Measurements from ENCODE around the gene FREM3. TPM values are rescaled to one million over a fixed set of nuclear protein-coding genes. Genes with fewer than 3 reads are reported as not detected.
A peak's percentile ranks its signal among the peaks of the same experiment; 100 is the strongest.

The FREM3 gene
- total and polyA plus RNA-seq, 2 experiments from 2014 or later: not detected

DNA sequence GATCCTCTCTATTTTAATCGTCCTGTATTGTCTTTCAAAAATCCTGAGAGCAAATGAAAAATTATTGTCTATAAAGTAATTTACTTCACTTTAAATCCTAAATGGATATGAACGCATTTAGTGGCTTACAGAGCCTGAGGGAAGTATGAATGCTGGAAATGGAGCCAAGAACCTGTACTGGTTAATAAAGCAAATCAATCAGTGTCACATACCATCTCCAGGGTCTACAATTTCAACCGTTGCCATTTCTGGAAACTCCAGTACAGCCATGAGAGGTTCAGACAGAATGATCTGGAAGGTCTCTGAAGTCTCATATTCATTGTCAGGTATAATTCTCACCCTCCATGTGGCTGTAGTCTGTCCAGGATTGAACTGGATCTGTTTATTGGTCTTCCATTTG is 76.6 kb downstream of the FREM3 start:
- Histone ChIP-seq H3K4me3 (no peak overlapping the region), H3K9me3 (ENCODE audit: low read depth) (no peaks in the 10 kb centered on the region), H3K4me1 (ENCODE audit: insufficient read depth) (peaks cover 13% of the 10 kb centered on the region; the same call in 1 of the 2 replicates), H3K27me3 (replicated peaks; ENCODE audit: insufficient read depth) (no peaks in the 10 kb centered on the region), H3K36me3 (ENCODE audit: low read depth) (no peaks in the 10 kb centered on the region), H3K27ac (no peak overlapping the region), H4K20me1 (ENCODE audit: insufficient read depth) (no peaks in the 10 kb centered on the region), H3K4me2 (ENCODE audit: unreplicated experiment) (no peak overlapping the region), H3K9ac (no peak overlapping the region), H3K79me2 (ENCODE audit: insufficient read depth) (no peaks in the 10 kb centered on the region), H2AFZ (no peak overlapping the region), H3F3A (ENCODE audit: insufficient read depth) (no peaks in the 10 kb centered on the region), H3K9me2 (ENCODE audit: insufficient read depth) (no peaks in the 10 kb centered on the region)
- 58 to 59% methylated on average over 3 of the region's 3 CpGs for WGBS, 2 experiments (ENCODE audit: low coverage in 1 of 2, low lambda C conversion rate in 2 of 2, missing lambda C conversion rate in 2 of 2)
- no peak for DNase-seq
- in situ Hi-C loops (cut with MboI): no loop called here
- TF ChIP-seq EZH2 (IDR thresholded peaks at IDR 0.05; ENCODE audit: insufficient read depth, poor library complexity, severe bottlenecking) (no peak), EZH2phosphoT487 (IDR thresholded peaks at IDR 0.05; ENCODE audit: insufficient read depth, low read depth) (no peak)

DNA sequence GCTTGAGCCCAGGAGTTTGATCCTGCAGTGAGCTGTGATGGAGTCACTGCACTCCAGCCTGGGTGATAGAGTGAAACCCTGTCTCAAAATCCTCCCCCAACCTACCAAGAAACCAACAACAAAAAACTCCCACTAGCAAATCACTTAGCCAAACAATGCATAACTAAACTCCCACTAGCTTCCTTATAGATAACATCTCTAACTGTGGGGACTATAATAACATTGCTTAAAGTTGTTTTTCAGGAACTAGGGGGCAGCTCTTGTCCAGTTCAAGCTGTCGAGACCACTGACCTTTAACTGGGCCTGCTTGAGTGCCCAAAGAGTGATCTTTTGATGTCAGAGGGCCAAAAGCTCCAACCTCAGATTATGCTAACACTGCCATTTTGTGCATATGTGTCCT is 81.7 kb downstream of the FREM3 start:
- in situ Hi-C loops (cut with MboI): no loop called here
- no peaks in the 10 kb centered on the region for H4K20me1 ChIP-seq (ENCODE audit: insufficient read depth)
- no peak overlapping the region for H3K4me2 ChIP-seq (ENCODE audit: unreplicated experiment)
- no peaks in the 10 kb centered on the region for H3K4me1 ChIP-seq (ENCODE audit: insufficient read depth)
- no peak overlapping the region for H2AFZ ChIP-seq
- 32 to 54% methylated on average over 1 of the region's 1 CpG for WGBS, 2 experiments (ENCODE audit: low coverage in 1 of 2, low lambda C conversion rate in 2 of 2, missing lambda C conversion rate in 2 of 2)
- no peaks in the 10 kb centered on the region for H3K36me3 ChIP-seq (ENCODE audit: low read depth)
- no peaks in the 10 kb centered on the region for H3F3A ChIP-seq (ENCODE audit: insufficient read depth)
- H3K27ac ChIP-seq: no peak overlapping the region
- no peaks in the 10 kb centered on the region for H3K79me2 ChIP-seq (ENCODE audit: insufficient read depth)
- no peaks in the 10 kb centered on the region for H3K9me3 ChIP-seq (ENCODE audit: low read depth)
- H3K4me3 ChIP-seq: no peak overlapping the region
- no peak overlapping the region for H3K9ac ChIP-seq
- H3K27me3 ChIP-seq (replicated peaks; ENCODE audit: insufficient read depth): peaks cover 5% of the 10 kb centered on the region; the same call in 1 of the 2 replicates
- DNase-seq: no peak
- TF ChIP-seq EZH2phosphoT487 (IDR thresholded peaks at IDR 0.05; ENCODE audit: insufficient read depth, low read depth) (no peak), EZH2 (IDR thresholded peaks at IDR 0.05; ENCODE audit: insufficient read depth, poor library complexity, severe bottlenecking) (no peak)
- H3K9me2 ChIP-seq (ENCODE audit: insufficient read depth): no peaks in the 10 kb centered on the region

DNA sequence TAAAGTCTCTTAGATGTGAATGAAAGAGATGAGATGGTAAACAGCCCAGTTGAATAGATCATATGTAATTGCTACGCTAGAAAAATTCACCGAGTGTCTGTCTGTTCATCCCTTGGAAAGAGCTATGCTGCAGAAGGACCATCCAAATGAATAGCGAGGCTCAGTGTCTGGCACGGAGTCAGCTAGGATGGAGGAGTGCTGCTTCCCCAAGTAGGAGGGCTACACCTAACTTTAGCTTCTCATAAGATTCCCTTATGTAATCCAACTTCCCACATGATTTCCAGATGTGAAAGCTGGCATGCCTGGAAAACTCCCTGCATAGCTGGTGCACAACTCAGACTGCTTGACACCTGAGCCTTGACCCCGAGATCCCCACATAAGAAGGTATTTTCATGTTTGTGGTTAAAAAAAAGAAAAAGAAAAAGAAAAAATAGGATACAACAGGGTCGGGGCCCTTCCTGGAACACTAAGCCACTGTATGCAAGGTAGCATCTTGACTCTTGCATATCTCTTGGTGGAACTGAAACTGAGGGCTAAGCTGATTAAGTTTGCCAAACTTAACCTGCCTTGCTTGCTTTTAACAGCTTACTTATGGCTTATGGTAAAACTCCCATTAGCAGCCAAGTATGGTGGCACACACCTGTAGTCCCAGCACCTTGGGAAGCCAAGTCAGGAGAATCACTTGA is 82.3 kb downstream of the FREM3 start:
- no peak overlapping the region for H3K4me3 ChIP-seq
- in situ Hi-C loops (cut with MboI): no loop called here
- H3K27ac ChIP-seq: no peak overlapping the region
- no peaks in the 10 kb centered on the region for H3K4me1 ChIP-seq (ENCODE audit: insufficient read depth)
- no peaks in the 10 kb centered on the region for H3K36me3 ChIP-seq (ENCODE audit: low read depth)
- TF ChIP-seq EZH2 (IDR thresholded peaks at IDR 0.05; ENCODE audit: insufficient read depth, poor library complexity, severe bottlenecking) (no peak), EZH2phosphoT487 (IDR thresholded peaks at IDR 0.05; ENCODE audit: insufficient read depth, low read depth) (no peak)
- H3K9ac ChIP-seq: no peak overlapping the region
- no peaks in the 10 kb centered on the region for H3K79me2 ChIP-seq (ENCODE audit: insufficient read depth)
- no peaks in the 10 kb centered on the region for H4K20me1 ChIP-seq (ENCODE audit: insufficient read depth)
- H3K4me2 ChIP-seq (ENCODE audit: unreplicated experiment): no peak overlapping the region
- H3F3A ChIP-seq (ENCODE audit: insufficient read depth): no peaks in the 10 kb centered on the region
- DNase-seq: no peak
- no peaks in the 10 kb centered on the region for H3K9me3 ChIP-seq (ENCODE audit: low read depth)
- no peak overlapping the region for H2AFZ ChIP-seq
- peaks cover 6% of the 10 kb centered on the region; the same call in 1 of the 2 replicates for H3K27me3 ChIP-seq (replicated peaks; ENCODE audit: insufficient read depth)
- no peaks in the 10 kb centered on the region for H3K9me2 ChIP-seq (ENCODE audit: insufficient read depth)
- 60 to 64% methylated on average over 6 of the region's 6 CpGs for WGBS, 2 experiments (ENCODE audit: low coverage in 1 of 2, low lambda C conversion rate in 2 of 2, missing lambda C conversion rate in 2 of 2)

DNA sequence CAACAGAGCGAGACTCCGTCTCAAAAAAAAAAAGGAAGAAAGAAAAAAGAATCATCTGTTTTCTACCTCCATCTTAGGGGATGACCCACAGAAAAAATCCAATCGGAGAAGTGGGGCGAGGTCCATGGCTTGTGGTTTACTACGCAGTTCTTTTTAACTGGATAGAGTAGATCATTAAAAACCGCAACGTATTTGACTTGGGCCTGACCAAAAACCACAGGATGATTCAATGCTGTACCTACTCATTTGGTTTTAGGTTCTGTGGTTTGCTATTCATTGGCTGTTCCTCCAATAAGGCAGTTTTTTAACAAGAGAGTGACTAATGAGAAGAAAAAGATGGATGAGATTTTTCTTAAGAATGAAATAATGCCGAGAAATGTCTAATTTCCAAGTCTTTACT is 83.7 kb downstream of the FREM3 start:
- no peaks in the 10 kb centered on the region for H3K9me2 ChIP-seq (ENCODE audit: insufficient read depth)
- no peak overlapping the region for H3K9ac ChIP-seq
- whole genome bisulfite sequencing, 2 experiments (ENCODE audit: low coverage in 1 of 2, low lambda C conversion rate in 2 of 2, missing lambda C conversion rate in 2 of 2): 77 to 80% methylated on average over 8 of the region's 8 CpGs
- H3K27ac ChIP-seq: no peak overlapping the region
- no peak for TF ChIP-seq EZH2phosphoT487 (IDR thresholded peaks at IDR 0.05; ENCODE audit: insufficient read depth, low read depth)
- no peak for TF ChIP-seq EZH2 (IDR thresholded peaks at IDR 0.05; ENCODE audit: insufficient read depth, poor library complexity, severe bottlenecking)
- H3K4me2 ChIP-seq (ENCODE audit: unreplicated experiment): no peak overlapping the region
- H3K27me3 ChIP-seq (replicated peaks; ENCODE audit: insufficient read depth): peaks cover 6% of the 10 kb centered on the region; the same call in 1 of the 2 replicates
- H4K20me1 ChIP-seq (ENCODE audit: insufficient read depth): no peaks in the 10 kb centered on the region
- no peaks in the 10 kb centered on the region for H3F3A ChIP-seq (ENCODE audit: insufficient read depth)
- DNase-seq: peak; percentile 59
- no peaks in the 10 kb centered on the region for H3K9me3 ChIP-seq (ENCODE audit: low read depth)
- H3K4me1 ChIP-seq (ENCODE audit: insufficient read depth): no peaks in the 10 kb centered on the region
- no peaks in the 10 kb centered on the region for H3K79me2 ChIP-seq (ENCODE audit: insufficient read depth)
- in situ Hi-C loops (cut with MboI): no loop called here
- no peak overlapping the region for H2AFZ ChIP-seq
- H3K36me3 ChIP-seq (ENCODE audit: low read depth): no peaks in the 10 kb centered on the region
- no peak overlapping the region for H3K4me3 ChIP-seq

Measured in GM23248 (cell line).